ENCODE measurements around the gene ZNF2. TPM values are rescaled to one million over a fixed set of nuclear protein-coding genes. Genes with fewer than 3 reads are reported as not detected.

ZNF2 gene
- 4.4 and 6.3 TPM in 2 replicates for polyA plus RNA-seq (2014; cell fraction: cytosol; rRNA removed)
- polyA plus RNA-seq (2014; cell fraction: nucleus; rRNA removed), result 2.6 and 4.6 TPM in 2 replicates

- peak; percentile 97 for DNase-seq (ENCODE audit: low spot score)
Observed at GRCh38 chr2:95165371-95166064, at the start of gene ZNF2. Gene ZNF2 (plus strand): TSS chr2:95165809. CDS start chr2:95176227, 10,418 bp downstream.

GRCh38 chr2:95121093-95121406, 44.6 kb upstream of the ZNF2 start:
- no peak for DNase-seq (ENCODE audit: low spot score)

GRCh38 chr2:95121407-95122196, 44.0 kb upstream of the ZNF2 start, which contains the start of gene MRPS5:
Gene MRPS5 (minus strand): TSS chr2:95121808. CDS start chr2:95121791, 17 bp downstream.
- DNase-seq (ENCODE audit: low spot score), result peak; percentile 79

DNA sequence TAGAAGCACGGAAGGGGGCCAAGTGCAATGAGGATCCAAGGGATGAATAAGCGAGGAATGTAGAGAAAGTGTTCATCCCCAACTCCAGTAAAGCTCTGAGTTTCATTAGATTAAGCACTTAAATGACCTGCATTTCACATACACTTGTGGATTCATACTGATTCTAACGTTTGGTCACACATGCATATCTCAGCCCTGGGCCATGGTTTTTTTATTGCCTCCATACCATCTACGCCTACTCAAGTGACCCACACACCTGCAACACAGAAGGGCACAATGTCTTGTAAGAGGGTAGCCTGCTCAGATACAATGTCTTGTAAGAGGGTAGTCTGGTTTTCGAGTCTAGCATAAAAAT, 43.4 kb upstream of the ZNF2 start:
- DNase-seq (ENCODE audit: low spot score), result no peak

GRCh38 chr2:95138702-95139101, 26.9 kb upstream of the ZNF2 start:
- DNase-seq (ENCODE audit: low spot score), result no peak

- no peak for DNase-seq (ENCODE audit: low spot score)
Observed at GRCh38 chr2:95143838-95144237, 21.8 kb upstream of the ZNF2 start.

DNA sequence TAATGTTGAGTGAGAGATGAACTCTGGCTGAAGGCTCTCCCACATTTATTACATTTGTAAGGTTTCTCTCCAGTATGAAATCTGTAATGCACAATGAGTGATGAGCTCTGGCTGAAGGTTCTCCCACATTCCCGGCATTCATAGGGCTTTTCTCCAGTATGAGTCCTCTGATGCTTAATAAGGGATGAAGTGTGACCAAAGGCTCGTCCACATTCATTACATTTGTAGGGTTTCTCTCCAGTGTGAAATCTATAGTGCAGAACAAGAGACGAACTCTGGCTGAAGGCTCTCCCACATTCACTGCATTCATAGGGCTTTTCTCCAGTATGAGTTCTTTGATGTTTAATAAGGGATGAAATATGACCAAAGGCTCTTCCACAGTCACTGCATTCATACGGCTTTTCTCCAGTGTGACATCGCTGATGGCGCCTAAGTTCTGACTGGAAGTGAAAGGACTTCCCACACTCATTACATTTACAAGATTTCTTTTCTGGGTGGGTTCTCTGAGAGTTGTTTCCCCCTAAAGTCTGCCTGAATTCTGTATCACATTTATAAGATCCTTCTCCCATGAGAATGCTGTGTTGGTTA, 16.1 kb upstream of the ZNF2 start:
- no peak for DNase-seq (ENCODE audit: low spot score)

DNA sequence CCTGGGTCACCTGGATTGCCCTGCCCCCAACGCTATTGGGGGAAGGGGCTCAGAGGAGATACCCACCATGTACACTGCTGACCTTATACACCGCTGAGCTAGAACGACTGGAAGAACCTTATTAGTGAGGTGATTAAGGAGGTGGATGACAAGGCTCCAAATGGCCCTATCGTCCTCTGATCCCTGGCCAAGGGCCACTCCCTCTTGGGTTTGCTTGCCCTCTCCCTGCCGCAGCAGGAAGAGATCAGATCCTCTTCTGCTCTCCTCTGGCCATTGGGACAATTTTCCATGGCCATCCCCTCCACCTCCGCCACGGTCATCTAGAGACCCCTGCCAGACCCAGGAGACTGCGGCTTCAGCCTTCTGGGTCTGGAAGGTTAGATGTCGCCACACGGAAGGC, 7.2 kb upstream of the ZNF2 start:
- peak; percentile 14 for DNase-seq (ENCODE audit: low spot score)

GRCh38 chr2:95158891-95159619, 6.6 kb upstream of the ZNF2 start:
- peak; percentile 31 for DNase-seq (ENCODE audit: low spot score)

DNA sequence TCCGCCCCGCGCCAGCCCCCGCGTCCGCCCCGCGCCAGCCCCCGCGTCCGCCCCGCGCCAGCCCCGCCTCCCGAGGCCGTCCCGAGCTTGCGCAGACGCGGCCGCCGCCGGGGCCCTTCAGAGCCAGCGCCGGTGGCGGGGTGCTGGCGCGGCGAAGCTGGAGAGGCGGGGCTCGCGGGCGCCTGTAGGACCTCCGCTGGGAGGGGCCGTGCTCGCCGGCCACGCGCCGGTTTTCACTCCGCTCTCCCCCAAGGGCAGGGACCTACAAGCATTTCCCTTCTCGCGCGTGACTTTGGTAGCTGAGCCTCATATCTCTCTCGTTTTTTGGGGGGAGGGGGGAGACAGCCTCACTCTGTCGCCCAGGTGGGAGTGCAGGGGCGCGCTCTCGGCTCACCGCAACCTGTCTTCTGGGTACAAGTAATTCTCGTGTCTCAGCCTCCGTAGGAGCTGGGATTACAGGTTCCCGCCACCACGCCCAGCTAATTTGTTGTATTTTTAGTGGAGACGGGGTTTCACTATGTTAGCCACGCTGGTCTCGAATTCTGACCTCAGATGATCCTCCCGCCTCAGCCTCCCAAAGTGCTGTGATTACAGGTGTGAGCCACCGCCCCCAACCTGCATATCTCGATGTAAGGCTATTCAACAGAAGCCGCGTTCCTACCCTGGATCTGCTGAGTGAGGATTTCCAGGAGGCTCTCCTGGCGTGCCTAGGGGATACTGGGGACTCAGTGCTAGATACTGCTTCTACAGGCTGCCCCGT, 5.7 kb upstream of the ZNF2 start, which contains the start of gene ZNF514:
TSS of gene ZNF514 (minus strand) at position 159 of the 760 bp plus-strand sequence. CDS start 6,595 bp downstream, outside the sequence.
- DNase-seq (ENCODE audit: low spot score), result peak; percentile 70

DNA sequence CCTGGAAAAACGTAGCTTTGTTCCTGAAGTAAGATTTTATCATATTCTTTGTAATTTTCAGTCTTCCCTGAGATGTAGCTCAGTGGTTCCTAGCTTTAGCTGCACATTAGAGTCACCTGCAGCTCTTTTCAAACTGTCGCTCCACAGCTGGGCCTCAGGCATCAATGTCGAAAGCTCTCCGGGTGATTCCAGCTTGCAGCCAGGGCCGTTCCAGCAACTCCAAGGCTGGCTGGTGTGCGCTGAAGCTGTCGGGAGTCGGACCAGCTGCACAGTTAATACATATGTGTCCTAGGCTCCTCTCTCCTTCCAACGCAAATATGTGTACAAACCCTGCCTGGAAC, 609 bp upstream of the ZNF2 start:
- no peak for DNase-seq (ENCODE audit: low spot score)

DNA sequence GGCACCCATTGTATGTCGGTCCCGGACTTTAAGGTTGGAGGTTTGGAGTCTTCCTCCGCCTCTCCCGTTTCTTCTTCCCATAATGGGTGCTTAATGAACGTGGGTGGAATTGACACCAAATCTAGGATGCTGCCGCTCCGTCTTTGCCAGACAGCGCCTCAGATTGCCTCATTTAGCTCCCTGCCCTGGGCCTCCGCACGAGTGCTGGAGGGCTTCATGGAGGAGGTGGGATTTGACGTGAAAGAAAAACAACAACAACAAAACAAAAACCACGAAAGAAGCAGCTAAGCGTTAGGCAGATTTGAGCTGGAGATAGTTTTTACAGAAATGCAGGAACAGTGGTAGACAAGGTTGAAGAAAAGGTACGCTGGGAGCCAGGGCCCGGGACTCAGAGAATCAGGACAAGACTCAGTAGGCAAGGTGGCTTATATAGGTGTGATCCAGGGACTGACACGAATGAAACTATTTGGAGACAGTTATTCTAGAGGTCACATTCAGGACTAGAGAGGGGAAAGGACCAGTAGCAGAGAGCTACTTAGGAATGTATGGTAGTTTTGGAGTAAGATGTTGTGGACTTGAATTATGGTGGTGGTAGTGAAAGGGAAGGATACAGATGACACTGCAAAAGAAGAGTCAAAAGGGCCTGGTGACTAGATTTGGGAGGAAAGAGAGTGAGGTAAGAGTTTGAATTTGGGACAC, 605 bp downstream of the ZNF2 start:
- no peak for DNase-seq (ENCODE audit: low spot score)

GRCh38 chr2:95171902-95172301, 6.3 kb downstream of the ZNF2 start:
- DNase-seq (ENCODE audit: low spot score), result no peak

DNA sequence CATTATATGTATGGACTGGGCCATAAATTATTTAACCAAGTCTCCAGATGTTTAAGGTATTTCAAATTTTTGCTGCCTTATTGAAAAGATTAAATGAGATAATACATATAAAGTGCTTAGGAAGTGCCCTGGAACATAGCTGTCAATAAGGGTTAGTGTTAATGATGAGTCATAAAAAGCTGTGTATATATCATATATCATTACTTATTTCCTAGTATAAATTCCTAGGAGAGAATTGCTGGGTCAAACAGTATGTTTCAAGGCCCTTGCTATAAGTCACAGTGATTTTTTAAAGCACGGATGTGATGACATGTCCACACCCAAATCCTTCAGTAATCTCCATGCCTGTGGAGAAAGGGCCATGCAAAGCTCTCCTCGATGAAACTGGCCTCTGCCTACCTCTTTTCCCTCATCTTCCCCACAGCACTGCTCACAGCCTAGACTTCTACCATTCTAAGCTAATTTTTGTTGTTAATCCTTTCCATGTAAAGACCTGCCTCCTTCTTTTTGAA, 8.5 kb downstream of the ZNF2 start:
- DNase-seq (ENCODE audit: low spot score), result no peak

GRCh38 chr2:95179451-95179850, 13.8 kb downstream of the ZNF2 start:
- no peak for DNase-seq (ENCODE audit: low spot score)

GRCh38 chr2:95181774-95182173, 16.2 kb downstream of the ZNF2 start:
- no peak for DNase-seq (ENCODE audit: low spot score)

GRCh38 chr2:95185197-95185596, 19.6 kb downstream of the ZNF2 start:
- DNase-seq (ENCODE audit: low spot score), result no peak

DNA sequence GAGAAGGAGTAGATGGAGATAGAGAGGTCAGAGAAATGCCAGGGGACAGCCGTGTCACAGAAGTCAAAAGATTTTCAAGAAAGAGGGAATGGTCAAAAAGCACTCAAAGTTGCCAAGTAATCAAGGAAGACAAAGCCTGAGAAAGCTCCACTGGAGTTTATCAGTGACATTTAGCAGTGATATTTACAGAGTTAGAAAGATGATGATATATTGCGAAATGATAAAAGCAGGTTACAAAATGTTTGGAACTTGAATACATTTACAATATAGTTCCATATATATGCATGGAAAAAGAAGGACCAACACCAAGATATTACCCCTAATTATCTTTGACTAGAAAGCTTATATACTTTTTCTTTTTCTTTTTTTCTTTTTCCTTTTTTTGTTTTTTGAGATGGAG, 20.4 kb downstream of the ZNF2 start:
- DNase-seq (ENCODE audit: low spot score), result no peak

GRCh38 chr2:95192956-95193355, 27.3 kb downstream of the ZNF2 start:
- peak; percentile 58 for DNase-seq (ENCODE audit: low spot score)

- no peak for DNase-seq (ENCODE audit: low spot score)
Observed at GRCh38 chr2:95203911-95204310, 38.3 kb downstream of the ZNF2 start.

Measured in SK-N-DZ (cell line).